ENCODE results near the gene RTN4RL1. TPM values are rescaled to one million over a fixed set of nuclear protein-coding genes. Genes with fewer than 3 reads are reported as not detected.

RTN4RL1 gene
- total and polyA plus RNA-seq, 9 of the 15 experiments (the other 6 are each of a cell fraction or from before 2014, with no cell fraction given) = 0.04 to 0.06 (median 0.04) TPM; not detected in 5

- H3K4me3 ChIP-seq = no peak overlapping the region
- intact Hi-C loops (cut with micrococcal nuclease) (loop anchor here (5.0 kb wide), 1 partner anchor 141 kb away; no protein-coding TSS in a partner anchor), in situ Hi-C loops (cut with MboI) (loop anchor here (5.0 to 25.0 kb wide), 2 partner anchors 126 to 331 kb away; partner anchors contain the start of gene DPH1)
- H3K9me1 ChIP-seq (ENCODE audit: control insufficient read depth, insufficient read depth, low read length) = no peaks in the 10 kb centered on the region
- H3K4me2 ChIP-seq (ENCODE audit: insufficient read depth, low read length) = no peak overlapping the region
- no peak overlapping the region for H3K9ac ChIP-seq (ENCODE audit: insufficient read depth in 1 of 2, low read depth in 2 of 2, low read length in 2 of 2)
- no peaks in the 10 kb centered on the region for H3K36me3 ChIP-seq (ENCODE audit: control insufficient read depth, insufficient read depth, low read length)
- no TSS peak for BruUV-seq (replicated peaks)
- 18% methylated on average over 8 of the region's 8 CpGs for WGBS (ENCODE audit: insufficient coverage, low coverage, missing lambda C conversion rate)
- peaks cover 10 to 19% of the 10 kb centered on the region in 2 experiments; a peak in 4 of 5 replicates for H3K27me3 ChIP-seq (ENCODE audit: control insufficient read depth in 2 of 2, insufficient read depth in 2 of 2, low read length in 2 of 2)
- H3K4me1 ChIP-seq (replicated peaks in 1 of 2; ENCODE audit: control insufficient read depth in 2 of 2, insufficient read depth in 2 of 2, low read length in 2 of 2) = peaks cover 0 to 16% of the 10 kb centered on the region in 2 experiments; a peak in 3 of 5 replicates
- no peaks in the 10 kb centered on the region for H4K20me1 ChIP-seq (replicated peaks; ENCODE audit: control insufficient read depth, insufficient read depth, low read length)
- no peaks in the 10 kb centered on the region for H3K9me3 ChIP-seq (replicated peaks; ENCODE audit: control insufficient read depth, insufficient read depth, low read depth, low read length)
- FAIRE-seq = no peak
- POLR2A ChIA-PET = interaction anchor here (0.5 kb wide), 1 partner anchor 12 kb away, joined by 3 read pairs; no protein-coding TSS in a partner anchor
- TF ChIP-seq NCOA4 (IDR thresholded peaks at IDR 0.05; ENCODE audit: partially characterized antibody) (no peak), TCF7 (IDR thresholded peaks at IDR 0.05; ENCODE audit: borderline replicate concordance) (no peak), RAD21 (CRISPR knock-in tag; conservative IDR thresholded peaks at IDR 0.05 in 1 of 2, IDR thresholded peaks at IDR 0.05 in 1 of 2) (0 out of 4 replicates have a peak, but pooled peaks of 1 of the 2 experiments have one; percentile 8)
- H2AFZ ChIP-seq (ENCODE audit: low read depth, low read length) = no peak overlapping the region
- no peaks in the 10 kb centered on the region for H3K79me2 ChIP-seq (ENCODE audit: control insufficient read depth, insufficient read depth, low read length)
- CTCF ChIA-PET (ENCODE audit: low intra/inter-chr PET ratio) = no interaction called here
- DNase-seq (ENCODE audit: extremely low read depth in 1 of 4, low spot score in 3 of 4) = no peak
- ATAC-seq = no peak
- no peak overlapping the region for H3K27ac ChIP-seq (ENCODE audit: extremely low read depth, low read depth, low read length)
These were observed 118.5 kb downstream of the RTN4RL1 start for GRCh38 chr17:1906662-1907101.
